Ishikawa (cell line): ENCODE measurements around the gene LTBP3.

Experiments used
- CEBPB ChIP-seq: IDR thresholded peaks from 2 replicates; pipeline ENCODE4 v1.6.1; 2012
- CREB1 ChIP-seq: IDR thresholded peaks from 2 replicates; pipeline ENCODE4 v1.6.1; 2012; ENCODE audit warnings: low read depth
- EGR1 ChIP-seq: IDR thresholded peaks from 2 replicates; pipeline ENCODE4 v1.6.1; 2012
- EP300 ChIP-seq: IDR thresholded peaks from 2 replicates; pipeline ENCODE4 v1.6.1; 2012; ENCODE audit warnings: borderline replicate concordance
- FOXM1 ChIP-seq: IDR thresholded peaks from 2 replicates; pipeline ENCODE4 v1.6.1; 2012; ENCODE audit warnings: low read depth, borderline replicate concordance
- MAX ChIP-seq: IDR thresholded peaks from 2 replicates; pipeline ENCODE4 v1.6.1; 2012
- NFIC ChIP-seq: IDR thresholded peaks from 2 replicates; pipeline ENCODE4 v1.6.1; 2012
- RAD21 ChIP-seq: IDR thresholded peaks from 2 replicates; pipeline ENCODE4 v1.6.1; 2012; ENCODE audit warnings: low read depth
- TAF1 ChIP-seq: IDR thresholded peaks from 2 replicates; pipeline ENCODE4 v1.6.1; 2012; ENCODE audit warnings: low read depth, mild to moderate bottlenecking
- TCF12 ChIP-seq: IDR thresholded peaks from 2 replicates; pipeline ENCODE4 v1.6.1; 2012; ENCODE audit warnings: low read depth
- TEAD4 ChIP-seq: IDR thresholded peaks from 2 replicates; pipeline ENCODE4 v1.6.1; 2012
- YY1 ChIP-seq: IDR thresholded peaks from 2 replicates; pipeline ENCODE4 v1.6.1; 2012; ENCODE audit warnings: low read depth
- ZBTB7A ChIP-seq: IDR thresholded peaks from 2 replicates; pipeline ENCODE4 v1.6.1; 2012; ENCODE audit warnings: low read depth
- TF ChIP-seq, protein P1 (sequence below): IDR thresholded peaks from 2 replicates; pipeline ENCODE4 v1.6.1; 2012
- TF ChIP-seq, protein P2 (sequence below): IDR thresholded peaks from 2 replicates; pipeline ENCODE4 v1.6.1; 2012; ENCODE audit warnings: low read depth, mild to moderate bottlenecking

Gene LTBP3

GRCh38 chr11:65548395-65548794 lies 9.8 kb downstream of the LTBP3 start:
- no peak for TF ChIP-seq CEBPB
- no peak for TF ChIP-seq MAX
- no peak for TF ChIP-seq YY1
- TF ChIP-seq, protein P1, sequence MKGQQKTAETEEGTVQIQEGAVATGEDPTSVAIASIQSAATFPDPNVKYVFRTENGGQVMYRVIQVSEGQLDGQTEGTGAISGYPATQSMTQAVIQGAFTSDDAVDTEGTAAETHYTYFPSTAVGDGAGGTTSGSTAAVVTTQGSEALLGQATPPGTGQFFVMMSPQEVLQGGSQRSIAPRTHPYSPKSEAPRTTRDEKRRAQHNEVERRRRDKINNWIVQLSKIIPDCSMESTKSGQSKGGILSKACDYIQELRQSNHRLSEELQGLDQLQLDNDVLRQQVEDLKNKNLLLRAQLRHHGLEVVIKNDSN, result no peak
- TF ChIP-seq FOXM1, result no peak
- TF ChIP-seq TAF1, result no peak
- no peak for TF ChIP-seq RAD21

DNA sequence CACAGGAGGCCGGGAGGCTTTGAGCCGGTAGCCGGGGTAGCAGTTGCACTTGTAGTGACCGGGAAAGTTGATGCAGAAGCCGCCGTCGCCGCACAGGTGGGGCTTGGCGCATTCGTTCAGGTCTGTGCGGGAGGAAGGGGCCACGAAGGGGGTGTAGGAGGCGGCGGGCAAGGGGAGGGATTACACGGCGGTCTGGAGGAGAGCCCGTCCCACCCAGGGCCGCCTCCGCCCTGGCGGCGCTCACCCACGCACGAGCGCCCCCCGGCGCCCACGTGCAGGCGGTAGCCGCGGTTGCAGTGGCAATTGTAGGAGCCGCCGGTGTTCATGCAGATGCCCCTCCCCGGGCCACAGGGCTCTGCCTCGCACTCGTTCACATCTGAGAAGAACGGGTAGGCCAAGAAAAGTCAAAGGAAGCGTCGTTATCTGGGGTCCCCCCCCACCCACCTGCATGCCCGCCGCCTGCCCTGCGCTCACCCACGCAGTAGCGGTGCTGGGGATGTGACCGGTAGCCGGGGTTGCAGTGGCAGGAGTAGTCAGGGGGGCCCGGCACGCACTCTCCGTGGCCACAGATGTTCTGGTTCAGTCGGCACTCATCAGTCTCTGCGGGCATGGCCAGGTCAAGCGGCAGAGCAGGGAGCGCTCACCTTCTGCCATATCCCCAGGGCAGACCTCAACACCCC lies 10.6 kb downstream of the LTBP3 start:
- TF ChIP-seq TAF1 (no peak), FOXM1 (no peak), RAD21 (no peak), YY1 (no peak), TCF12 (no peak), TEAD4 (no peak)

DNA sequence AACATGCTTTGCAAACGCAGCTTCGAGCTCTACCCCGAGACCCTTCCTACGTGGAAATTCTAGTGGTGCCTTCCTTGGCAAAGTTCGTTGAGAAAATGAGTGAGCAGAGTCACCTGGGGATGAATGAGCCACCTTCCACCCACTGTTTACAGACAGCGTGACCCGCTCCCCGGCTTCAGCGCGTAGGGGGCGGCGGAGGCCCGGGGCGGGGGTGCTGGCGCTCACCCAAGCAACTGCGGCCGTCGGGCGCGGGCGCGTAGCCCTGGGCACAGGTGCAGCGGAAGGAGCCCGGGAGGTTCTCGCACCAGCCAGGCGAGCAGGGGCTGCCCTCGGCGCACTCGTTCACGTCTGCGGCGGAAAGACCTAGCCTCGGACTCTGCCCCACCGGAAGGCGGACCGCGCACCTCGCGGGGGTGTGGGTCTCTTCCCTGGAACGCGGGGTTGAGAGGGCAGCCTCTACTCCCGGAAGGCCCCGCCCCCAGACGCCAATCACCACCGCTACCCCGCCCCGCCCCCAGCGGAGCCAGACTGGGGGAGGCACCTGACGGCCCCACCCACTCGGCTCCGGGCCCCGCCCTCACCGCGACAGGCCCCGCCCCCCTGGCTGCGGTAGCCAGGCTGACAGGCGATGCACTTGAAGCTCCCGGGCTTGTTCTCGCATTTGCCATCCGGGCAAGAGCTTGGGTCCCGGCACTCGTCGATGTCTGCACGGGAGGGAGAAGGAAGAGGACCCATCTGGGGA lies 11.8 kb downstream of the LTBP3 start:
- peak; percentile 17; the same call in 1 of the 2 replicates for TF ChIP-seq TEAD4
- peak; percentile 47; the same call in 1 of the 2 replicates for TF ChIP-seq EGR1
- peak; percentile 21; the same call in 1 of the 2 replicates for TF ChIP-seq EP300
- peak; percentile 56; the same call in 1 of the 2 replicates for TF ChIP-seq TCF12
- TF ChIP-seq NFIC, result peak; percentile 75
- peak; percentile 58 for TF ChIP-seq ZBTB7A
- no peak for TF ChIP-seq TAF1
- TF ChIP-seq, protein P1, result 0 out of 2 replicates have a peak, but pooled peaks have one; percentile 11
- no peak for TF ChIP-seq CEBPB
- no peak for TF ChIP-seq YY1

DNA sequence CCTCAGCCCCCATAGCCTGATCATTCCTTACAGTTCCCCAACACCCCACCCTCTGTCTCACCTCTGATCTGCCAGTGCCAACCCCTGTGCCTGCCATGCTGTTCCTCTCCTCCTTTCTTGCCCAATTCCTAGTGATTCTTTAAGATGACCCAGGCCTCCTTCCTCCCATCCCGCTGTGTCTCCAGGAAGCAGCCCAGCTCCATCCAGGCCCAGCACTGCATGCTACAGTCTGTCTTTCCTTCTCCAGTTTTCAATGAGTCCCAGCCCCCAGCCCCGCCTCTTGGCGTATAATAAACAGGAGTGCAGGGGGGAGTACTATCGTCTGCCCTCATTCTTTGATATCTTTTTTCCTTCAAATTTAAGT lies 12.3 kb downstream of the LTBP3 start:
- TF ChIP-seq YY1, result no peak
- no peak for TF ChIP-seq EP300
- TF ChIP-seq TCF12, result no peak
- no peak for TF ChIP-seq MAX
- TF ChIP-seq, protein P1, result no peak

GRCh38 chr11:65542738-65543390 lies 15.3 kb downstream of the LTBP3 start:
- TF ChIP-seq NFIC, result no peak
- TF ChIP-seq EP300, result no peak
- TF ChIP-seq, protein P1, result no peak
- TF ChIP-seq MAX, result no peak
- no peak for TF ChIP-seq FOXM1
- no peak for TF ChIP-seq TAF1
- TF ChIP-seq CREB1, result no peak
- no peak for TF ChIP-seq TEAD4
- TF ChIP-seq EGR1, result no peak
- TF ChIP-seq ZBTB7A, result no peak
- TF ChIP-seq CEBPB, result no peak
- TF ChIP-seq, protein P2, sequence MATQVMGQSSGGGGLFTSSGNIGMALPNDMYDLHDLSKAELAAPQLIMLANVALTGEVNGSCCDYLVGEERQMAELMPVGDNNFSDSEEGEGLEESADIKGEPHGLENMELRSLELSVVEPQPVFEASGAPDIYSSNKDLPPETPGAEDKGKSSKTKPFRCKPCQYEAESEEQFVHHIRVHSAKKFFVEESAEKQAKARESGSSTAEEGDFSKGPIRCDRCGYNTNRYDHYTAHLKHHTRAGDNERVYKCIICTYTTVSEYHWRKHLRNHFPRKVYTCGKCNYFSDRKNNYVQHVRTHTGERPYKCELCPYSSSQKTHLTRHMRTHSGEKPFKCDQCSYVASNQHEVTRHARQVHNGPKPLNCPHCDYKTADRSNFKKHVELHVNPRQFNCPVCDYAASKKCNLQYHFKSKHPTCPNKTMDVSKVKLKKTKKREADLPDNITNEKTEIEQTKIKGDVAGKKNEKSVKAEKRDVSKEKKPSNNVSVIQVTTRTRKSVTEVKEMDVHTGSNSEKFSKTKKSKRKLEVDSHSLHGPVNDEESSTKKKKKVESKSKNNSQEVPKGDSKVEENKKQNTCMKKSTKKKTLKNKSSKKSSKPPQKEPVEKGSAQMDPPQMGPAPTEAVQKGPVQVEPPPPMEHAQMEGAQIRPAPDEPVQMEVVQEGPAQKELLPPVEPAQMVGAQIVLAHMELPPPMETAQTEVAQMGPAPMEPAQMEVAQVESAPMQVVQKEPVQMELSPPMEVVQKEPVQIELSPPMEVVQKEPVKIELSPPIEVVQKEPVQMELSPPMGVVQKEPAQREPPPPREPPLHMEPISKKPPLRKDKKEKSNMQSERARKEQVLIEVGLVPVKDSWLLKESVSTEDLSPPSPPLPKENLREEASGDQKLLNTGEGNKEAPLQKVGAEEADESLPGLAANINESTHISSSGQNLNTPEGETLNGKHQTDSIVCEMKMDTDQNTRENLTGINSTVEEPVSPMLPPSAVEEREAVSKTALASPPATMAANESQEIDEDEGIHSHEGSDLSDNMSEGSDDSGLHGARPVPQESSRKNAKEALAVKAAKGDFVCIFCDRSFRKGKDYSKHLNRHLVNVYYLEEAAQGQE, result no peak
- no peak for TF ChIP-seq RAD21
- no peak for TF ChIP-seq YY1
- TF ChIP-seq TCF12, result no peak

DNA sequence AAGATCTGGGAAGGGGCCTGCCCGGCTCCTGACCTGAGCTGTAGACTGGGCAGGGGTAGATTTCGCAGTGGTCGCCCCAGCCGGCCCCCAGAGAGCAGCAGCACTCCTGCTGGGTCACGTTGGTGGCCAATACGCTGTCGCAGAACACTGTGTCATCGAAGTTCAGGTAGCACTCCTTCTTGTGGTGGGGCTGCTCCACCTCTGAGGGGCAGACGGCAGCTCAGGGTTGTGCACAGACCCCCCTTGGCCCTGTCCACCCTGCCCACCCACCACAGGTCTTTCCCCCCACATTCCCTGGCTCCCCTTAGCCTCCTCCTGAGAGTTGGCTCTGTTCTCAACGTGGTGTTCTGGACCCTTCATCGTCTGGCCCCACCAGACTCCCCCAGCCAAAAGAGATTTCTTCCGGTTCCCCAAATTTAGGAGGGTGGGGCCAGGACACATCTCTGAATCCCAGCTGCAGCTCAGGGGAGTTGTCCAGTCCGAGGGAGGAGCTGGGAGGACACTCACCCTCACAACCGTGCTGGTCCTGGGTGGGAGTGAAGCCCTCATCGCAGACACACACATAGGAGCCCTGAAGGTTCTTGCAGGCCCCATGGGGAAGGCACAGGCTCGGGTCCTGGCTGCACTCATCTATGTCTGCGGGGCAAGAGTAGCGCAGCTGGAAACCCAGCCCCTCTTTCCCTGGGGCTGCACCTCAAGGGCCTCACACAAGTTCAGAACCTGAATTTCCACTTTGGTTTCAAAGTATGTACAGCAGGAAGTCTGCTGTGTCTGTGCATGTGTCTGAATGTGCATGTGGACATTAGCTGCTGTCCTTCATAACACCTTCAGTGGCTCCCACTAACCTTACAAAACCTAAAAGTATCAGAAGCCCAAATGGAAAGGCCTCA lies 16.8 kb downstream of the LTBP3 start:
- no peak for TF ChIP-seq TAF1
- TF ChIP-seq EGR1, result no peak
- no peak for TF ChIP-seq NFIC
- no peak; the same call in 1 of the 2 replicates for TF ChIP-seq ZBTB7A
- no peak for TF ChIP-seq RAD21
- no peak for TF ChIP-seq YY1
